A549 treated with DMSO at 1 μM for 4 hours (cell line): ENCODE measurements around the gene KPNA1. TPM values are rescaled to one million over a fixed set of nuclear protein-coding genes. Genes with fewer than 3 reads are reported as not detected.

Experiments
- total RNA-seq: library from RNA; stranded (reverse); fragments of 200-300 nt; extraction: Qiagen RNA extraction; gene quantifications from 5 replicates; pipeline ENCODE4 v1.2.3, GENCODE V29; 2022; ENCODE audit warnings: low read depth

KPNA1 gene
- total RNA-seq = 54.2 to 77.3 TPM (median 66.2 TPM) in 5 replicates

GRCh38 chr3:122514123-122515019 lies at the start of gene KPNA1:
Gene KPNA1 (minus strand): TSS chr3:122514939. CDS start chr3:122496565, 18,374 bp downstream.

GRCh38 chr3:122564155-122564912 lies 49.6 kb upstream of the KPNA1 start, which contains the start of the genes DTX3L and PARP9:
Gene DTX3L (plus strand): TSS chr3:122564338. CDS start chr3:122564427, 89 bp downstream.
Gene PARP9 (minus strand): TSS chr3:122564300. CDS start chr3:122559620, 4,680 bp downstream.

GRCh38 chr3:122415762-122416654 lies 98.7 kb downstream of the KPNA1 start, which contains the start of gene WDR5B:
Gene WDR5B (minus strand): TSS chr3:122416062. CDS start chr3:122415528, 534 bp downstream.

GRCh38 chr3:122383771-122384697 lies 130.7 kb downstream of the KPNA1 start, which contains the start of gene FAM162A:
Gene FAM162A (plus strand): TSS chr3:122384182. CDS start chr3:122384266, 84 bp downstream.

GRCh38 chr3:122382888-122383666 lies 131.7 kb downstream of the KPNA1 start, which contains the start of gene MIX23:
Gene MIX23 (minus strand): TSS chr3:122383231. CDS start chr3:122383224, 7 bp downstream.

Other genes starting within 250 kb of the KPNA1 start
- 0.63 to 1.2 TPM (median 1.1 TPM) in 5 replicates for gene CSTA, start 189.7 kb downstream of the KPNA1 start, total RNA-seq
- 53.4 to 63.8 TPM (median 55.6 TPM) in 5 replicates for gene MIX23, start 131.7 kb downstream of the KPNA1 start, total RNA-seq
- 31.7 to 35.9 TPM (median 35.5 TPM) in 5 replicates for gene FAM162A, start 130.8 kb downstream of the KPNA1 start, total RNA-seq
- gene WDR5B, start 98.9 kb downstream of the KPNA1 start, total RNA-seq = 3.0 to 4.1 TPM (median 3.4 TPM) in 5 replicates
- gene PARP9, start 49.4 kb upstream of the KPNA1 start, total RNA-seq = 4.9 to 7.0 TPM (median 5.5 TPM) in 5 replicates
- gene DTX3L, start 49.4 kb upstream of the KPNA1 start, total RNA-seq = 8.3 to 10.7 TPM (median 8.6 TPM) in 5 replicates
- gene PARP15, start 62.7 kb upstream of the KPNA1 start, total RNA-seq = not detected in 5 replicates
- gene PARP14, start 165.9 kb upstream of the KPNA1 start, total RNA-seq = 10.4 to 12.2 TPM (median 11.0 TPM) in 5 replicates